AG09309 (cell line): ENCODE measurements around the gene TMEM134.

ENCODE experiments used
- DNase-seq: peaks from one replicate; pipeline ENCODE4 v3.0.0-alpha.2; 2010; ENCODE audit warnings: low read depth
- H3K4me3 ChIP-seq: 2 replicates; pipeline ENCODE4 v1.5.1; 2011; ENCODE audit warnings: mild to moderate bottlenecking, low read depth, low read length, moderate library complexity; ENCODE audit not compliant: control insufficient read depth
- CTCF ChIP-seq: IDR thresholded peaks from 2 replicates; pipeline ENCODE4 v1.5.1; 2011; ENCODE audit warnings: mild to moderate bottlenecking, low read depth, low read length, inconsistent platforms; ENCODE audit not compliant: insufficient read depth, control insufficient read depth; ENCODE audit errors: missing control alignments

Gene TMEM134

DNA sequence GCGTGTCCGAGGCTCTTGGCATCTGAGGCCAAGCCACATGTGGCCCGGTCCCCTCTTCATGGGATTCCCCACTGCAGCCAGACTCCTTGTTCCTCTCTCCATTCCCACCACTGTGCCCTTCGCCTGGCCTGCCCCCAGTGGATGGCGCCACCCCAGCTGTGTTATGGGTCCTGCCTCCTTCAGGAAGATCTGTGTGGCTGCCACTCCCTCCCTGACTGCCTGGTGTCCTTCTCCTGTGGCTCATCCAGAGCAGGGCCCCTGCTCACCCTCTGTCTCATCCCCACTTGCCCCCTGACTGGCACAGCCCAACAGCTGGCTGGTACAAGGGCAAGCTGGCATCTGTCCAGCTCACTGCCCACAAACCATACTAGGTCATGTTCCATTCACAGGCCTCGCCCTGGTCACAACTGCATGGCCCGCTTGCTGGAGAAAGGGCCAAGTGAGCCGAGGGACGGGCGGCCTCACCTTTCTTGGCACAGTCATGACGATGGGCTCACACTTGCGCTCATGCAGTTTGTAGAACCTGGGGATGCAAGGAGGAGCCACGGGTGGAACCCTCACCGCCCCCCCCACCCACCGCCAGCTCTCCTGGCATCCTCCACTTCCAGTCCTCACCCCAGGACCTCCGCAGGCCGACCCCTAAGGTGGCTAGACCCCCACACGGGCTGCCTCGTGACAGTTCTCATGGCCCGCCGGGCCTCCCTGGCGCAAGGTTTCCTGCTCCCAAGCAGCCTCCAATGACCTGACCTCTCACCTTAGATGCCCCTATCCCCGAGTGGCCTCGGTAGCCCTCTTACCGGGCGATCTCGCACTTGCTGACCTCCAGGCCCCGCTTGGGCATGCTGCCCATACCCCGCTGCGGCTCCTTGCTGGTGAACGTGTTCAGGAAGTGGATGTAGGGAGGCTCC lies 29.5 kb downstream of the TMEM134 start:
- TF ChIP-seq CTCF = peak; percentile 33
- no peak for DNase-seq
- no peak overlapping the region for H3K4me3 ChIP-seq

- DNase-seq = no peak
- no peak overlapping the region for H3K4me3 ChIP-seq
- TF ChIP-seq CTCF = no peak
Measured at GRCh38 chr11:67438158-67438902, 30.7 kb downstream of the TMEM134 start.

- TF ChIP-seq CTCF = no peak
- no peak overlapping the region for H3K4me3 ChIP-seq
- no peak for DNase-seq
Measured at GRCh38 chr11:67437809-67438157, 31.3 kb downstream of the TMEM134 start.

GRCh38 chr11:67437082-67437808 lies 31.8 kb downstream of the TMEM134 start, which contains the start of gene PTPRCAP:
Gene PTPRCAP (minus strand): TSS chr11:67437682. CDS start chr11:67437619, 63 bp downstream.
- no peak within 1 kb of the TSS for H3K4me3 ChIP-seq
- TF ChIP-seq CTCF = no peak
- DNase-seq = no peak

GRCh38 chr11:67436459-67437081 lies 32.5 kb downstream of the TMEM134 start:
- no peak overlapping the region for H3K4me3 ChIP-seq
- no peak for DNase-seq
- no peak for TF ChIP-seq CTCF

GRCh38 chr11:67435727-67436458 lies 33.2 kb downstream of the TMEM134 start:
- TF ChIP-seq CTCF = no peak
- H3K4me3 ChIP-seq = no peak overlapping the region
- no peak for DNase-seq
